HG03139 (cell line): Measurements from ENCODE around the gene C1orf74.
A peak's percentile ranks its signal among the peaks of the same experiment; 100 is the strongest.

Experiments
- ATAC-seq: cut with Tn5 transposase; IDR thresholded peaks from one replicate; pipeline ENCODE4 v1.9.1; 2021; ENCODE audit not compliant: unreplicated experiment

C1orf74 gene

DNA sequence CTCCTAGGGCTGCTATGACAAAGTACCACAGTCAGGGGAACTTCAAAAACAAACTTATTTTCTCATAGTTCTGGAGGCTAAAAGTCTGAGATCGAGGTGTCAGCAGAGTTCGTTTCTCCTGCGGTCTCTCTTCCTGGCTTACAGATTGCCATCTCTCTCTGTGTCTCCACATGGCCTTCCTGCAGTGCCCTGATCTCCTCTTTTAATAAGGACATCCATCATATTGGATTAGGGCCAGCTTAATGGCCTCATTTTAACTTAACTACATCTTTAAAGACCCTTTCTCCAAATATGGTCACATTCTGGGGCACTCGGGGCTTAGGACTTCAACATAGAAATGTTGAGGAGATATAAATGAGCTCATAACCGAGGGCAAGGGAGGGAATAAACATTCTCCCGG lies 12.2 kb downstream of the C1orf74 start:
- no peak for ATAC-seq

DNA sequence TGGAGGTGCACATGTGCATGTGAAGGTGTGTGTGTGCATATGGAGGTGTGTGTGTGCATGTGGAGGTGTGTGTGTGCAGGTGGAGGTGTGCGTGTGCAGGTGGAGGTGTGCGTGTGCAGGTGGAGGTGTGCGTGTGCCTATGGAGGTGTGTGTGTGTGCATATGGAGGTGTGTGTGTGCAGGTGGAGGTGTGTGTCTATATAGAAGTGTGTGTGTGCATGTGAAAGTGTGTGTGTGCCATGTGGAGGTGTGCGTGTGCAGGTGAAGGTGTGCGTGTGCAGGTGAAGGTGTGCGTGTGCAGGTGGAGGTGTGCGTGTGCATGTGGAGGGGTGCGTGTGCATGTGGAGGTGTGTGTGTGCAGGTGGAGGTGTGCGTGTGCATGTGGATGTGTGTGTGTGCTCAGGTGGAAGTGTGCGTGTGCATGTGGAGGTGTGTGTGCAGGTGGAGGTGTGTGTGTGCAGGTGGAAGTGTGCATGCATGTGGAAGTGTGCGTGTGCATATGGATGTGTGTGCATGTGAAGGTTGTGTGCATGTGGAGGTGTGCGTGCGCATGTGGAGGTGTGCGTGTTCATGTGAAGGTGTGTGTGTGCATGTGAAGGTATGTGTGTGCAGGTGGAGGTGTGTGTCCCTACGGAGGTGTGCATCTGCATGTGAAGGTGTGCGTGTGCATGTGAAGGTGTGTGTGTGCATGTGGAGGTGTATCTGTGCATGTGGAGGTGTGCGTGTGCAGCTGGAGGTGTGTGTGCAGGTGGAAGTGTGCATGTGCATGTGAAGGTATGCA lies 13.5 kb downstream of the C1orf74 start:
- ATAC-seq, result no peak

DNA sequence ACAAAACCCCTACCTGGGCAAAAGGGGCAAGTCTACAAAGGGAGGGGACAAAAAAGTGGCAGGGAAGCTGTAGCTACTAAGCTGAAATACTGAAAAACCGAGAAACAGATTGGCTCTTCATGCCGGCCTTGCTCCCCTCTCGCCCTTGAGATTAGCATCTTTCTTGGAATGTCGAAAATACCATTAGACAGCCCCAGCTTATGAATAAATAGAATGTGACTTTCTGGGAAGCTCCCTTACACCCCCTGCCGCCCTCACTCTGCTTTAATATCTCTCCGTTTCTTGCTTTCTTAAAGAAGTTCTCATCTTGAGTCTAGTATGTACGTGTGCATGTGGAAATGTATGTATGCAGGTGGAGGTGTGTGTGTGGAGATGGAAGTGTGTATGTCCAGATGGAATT lies 14.4 kb downstream of the C1orf74 start:
- ATAC-seq, result no peak

DNA sequence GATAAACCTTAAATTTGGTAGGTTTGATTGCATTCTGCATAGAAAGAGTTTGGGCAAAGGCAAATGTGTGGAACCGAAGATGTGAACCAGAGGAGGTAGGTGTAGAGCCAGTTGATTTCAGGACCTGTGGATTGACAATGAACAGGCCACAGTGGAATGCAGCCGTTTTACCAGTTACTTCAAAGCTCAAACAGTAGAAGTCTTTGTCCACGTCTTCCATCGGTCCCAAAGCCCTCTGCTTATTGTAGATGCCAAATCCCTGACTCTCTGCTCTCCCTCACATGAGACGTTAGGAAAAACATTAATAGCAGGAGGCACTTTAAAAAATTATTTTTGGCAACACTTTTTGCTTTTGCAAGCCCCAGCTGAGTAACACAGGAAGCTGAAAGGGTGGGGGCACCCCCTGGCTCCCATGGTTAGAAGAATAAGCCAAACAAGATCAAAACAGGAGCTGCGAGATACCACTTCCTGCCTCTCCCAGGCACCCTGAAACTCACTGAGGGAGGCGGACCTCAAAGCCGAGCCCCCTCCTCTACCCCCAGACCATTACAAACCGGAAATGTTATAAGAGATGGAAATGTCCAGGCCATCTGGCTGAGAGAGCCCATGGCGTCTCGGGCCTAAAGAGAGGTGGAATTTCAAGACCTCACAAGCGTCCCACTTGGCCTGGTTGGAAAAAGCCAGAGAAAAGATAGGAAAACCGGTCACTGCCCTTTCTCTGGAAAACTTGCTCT lies 15.0 kb downstream of the C1orf74 start:
- peak; percentile 75 for ATAC-seq

DNA sequence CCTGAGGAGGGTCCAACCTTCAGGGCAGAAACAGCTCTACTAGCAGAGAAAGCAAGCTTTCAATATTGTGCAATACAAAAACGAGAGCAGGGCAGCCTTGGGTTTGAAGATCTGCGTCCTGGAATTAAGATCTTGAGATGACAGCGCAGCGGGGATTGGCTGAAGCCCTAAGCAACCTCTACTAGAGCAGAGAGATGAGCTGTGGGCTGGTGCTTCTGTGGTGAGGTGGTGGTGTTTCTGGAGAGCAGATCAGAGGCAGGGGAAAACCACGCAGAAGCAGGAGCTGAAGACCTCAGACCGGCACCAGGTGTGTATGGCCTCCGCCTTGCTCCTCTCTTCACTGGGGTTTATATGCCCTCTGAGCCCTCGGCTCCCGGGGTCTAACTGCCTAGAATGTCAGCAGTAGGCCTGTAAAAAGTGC lies 16.0 kb downstream of the C1orf74 start:
- peak; percentile 78 for ATAC-seq

DNA sequence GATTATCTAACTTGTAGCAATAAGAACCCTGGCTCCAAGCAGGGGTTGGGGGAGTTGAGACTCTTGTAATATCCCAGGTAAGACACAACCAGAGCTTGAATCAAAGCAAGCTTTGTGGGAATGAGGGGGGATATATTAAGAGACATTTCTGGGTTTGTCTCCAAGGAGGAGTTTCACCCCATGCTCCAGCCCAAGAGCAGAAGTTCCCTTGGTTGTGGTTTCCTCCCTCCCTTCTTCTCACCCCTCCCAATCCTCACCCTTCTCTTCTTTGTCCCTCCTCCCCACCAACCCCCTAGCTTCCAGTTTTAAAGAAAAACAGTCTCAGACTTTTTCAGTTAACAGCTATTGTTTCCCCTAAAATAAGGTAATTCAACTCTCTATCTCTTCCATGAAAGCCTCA lies 16.7 kb downstream of the C1orf74 start:
- ATAC-seq, result no peak

DNA sequence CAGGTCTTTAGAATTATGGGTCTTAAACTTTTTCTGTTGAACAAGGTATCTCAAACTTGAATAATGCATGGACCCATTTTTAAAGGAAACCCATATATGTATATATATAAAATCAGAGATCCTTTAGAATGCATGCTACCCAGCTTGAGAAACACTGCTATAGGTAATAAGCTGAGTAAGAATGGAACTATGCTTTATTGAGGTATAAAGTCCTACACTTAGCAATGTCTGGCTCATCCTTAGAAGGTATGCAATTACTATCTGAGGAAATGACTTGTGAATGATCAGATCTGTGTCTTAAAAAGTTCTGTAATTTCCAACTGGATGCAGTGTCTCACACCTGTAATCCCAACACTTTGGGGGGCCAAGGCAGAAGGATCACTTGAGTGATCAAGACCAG lies 17.3 kb downstream of the C1orf74 start:
- ATAC-seq, result no peak

DNA sequence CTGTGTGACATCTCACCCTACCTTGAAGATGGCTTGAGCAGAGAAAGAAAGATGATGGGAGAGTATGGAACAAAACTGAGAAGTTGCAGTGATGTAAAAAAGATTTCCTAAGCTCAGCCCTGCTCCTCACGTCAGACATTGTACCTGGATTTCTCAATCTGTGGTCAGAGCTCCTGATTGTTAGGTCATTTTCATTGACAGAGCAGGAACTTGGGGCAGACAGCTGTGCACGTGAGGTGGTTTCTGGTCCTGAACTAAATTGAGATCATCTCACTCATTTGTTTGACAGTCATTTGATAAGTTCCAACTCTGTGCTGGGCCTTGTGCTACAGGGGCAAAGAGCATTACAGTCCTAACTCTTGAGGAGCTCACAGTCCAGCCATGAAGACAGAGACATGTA lies 18.3 kb downstream of the C1orf74 start:
- ATAC-seq, result no peak

DNA sequence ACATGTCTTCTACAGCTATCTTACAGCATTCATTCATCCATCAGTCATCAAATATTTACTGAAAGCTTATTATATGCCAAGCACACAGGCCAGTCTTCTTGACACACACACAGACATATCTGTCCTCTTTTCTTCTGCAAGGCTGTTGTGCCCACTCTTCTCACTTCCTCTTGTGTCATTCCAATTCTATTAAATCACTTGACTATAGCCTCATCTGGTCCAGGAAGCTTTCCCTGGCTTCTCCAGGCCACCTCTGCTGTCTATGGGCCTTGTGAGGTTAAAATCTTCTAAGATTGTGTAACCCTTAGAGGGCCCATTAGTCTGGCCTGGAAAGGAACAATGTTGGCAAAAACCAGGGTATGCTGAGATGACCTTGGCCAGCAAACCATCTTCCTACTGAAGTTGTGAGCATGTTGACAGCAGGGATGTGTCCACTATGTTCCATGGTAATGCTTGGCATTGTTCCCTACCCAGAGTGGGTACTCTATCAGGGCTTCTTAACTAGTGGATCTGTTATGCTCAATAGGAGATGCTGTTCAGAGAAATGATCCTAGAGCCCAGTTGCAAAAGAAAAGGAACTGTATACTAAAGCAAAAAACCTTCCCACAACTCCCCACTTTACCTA lies 23.2 kb downstream of the C1orf74 start:
- ATAC-seq, result no peak

DNA sequence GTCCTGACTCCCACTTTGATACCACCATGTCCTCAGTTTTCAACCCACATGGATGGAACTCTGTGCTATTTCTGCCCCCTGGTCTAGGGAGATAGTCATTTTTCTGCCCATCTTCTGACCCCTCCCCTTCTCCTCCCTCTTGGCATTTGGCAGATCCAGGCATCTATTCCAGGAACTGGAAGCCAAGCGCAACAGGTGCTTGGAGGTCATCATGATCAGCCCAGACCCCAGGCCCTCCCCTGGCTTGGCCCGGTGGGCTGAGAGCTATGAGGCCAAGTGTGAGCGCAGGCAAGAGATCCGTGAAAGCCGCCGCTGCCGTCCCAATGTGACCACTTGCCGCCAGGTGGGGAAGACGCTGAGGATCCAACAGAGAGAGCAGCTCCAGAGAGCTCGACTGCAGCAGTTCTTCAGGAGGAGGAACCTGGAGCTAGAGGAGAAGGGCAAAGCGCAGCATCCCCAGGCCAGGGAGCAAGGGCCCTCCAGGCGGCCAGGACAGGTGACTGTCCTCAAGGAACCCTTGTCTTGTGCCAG lies 24.5 kb downstream of the C1orf74 start:
- ATAC-seq, result no peak

DNA sequence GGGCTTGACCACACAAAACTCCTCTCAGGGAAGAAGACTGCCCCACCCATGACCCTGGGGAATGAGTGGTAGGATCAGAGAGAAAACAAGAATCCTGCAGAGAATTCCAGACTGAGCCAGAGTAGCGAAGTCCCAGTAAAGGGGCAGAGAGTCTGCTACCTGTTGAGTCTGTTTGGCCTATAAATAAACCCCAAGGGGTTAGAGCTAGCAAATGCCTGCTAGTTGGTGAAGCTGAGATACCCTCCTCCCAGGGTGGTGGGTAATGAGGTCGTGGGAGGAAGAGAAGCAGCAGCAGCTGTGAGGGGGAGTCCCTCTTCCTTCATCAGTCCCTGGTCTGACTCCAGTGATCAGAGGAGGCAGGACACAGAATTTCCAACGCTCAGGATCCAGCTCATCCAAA lies 26.0 kb downstream of the C1orf74 start:
- no peak for ATAC-seq

DNA sequence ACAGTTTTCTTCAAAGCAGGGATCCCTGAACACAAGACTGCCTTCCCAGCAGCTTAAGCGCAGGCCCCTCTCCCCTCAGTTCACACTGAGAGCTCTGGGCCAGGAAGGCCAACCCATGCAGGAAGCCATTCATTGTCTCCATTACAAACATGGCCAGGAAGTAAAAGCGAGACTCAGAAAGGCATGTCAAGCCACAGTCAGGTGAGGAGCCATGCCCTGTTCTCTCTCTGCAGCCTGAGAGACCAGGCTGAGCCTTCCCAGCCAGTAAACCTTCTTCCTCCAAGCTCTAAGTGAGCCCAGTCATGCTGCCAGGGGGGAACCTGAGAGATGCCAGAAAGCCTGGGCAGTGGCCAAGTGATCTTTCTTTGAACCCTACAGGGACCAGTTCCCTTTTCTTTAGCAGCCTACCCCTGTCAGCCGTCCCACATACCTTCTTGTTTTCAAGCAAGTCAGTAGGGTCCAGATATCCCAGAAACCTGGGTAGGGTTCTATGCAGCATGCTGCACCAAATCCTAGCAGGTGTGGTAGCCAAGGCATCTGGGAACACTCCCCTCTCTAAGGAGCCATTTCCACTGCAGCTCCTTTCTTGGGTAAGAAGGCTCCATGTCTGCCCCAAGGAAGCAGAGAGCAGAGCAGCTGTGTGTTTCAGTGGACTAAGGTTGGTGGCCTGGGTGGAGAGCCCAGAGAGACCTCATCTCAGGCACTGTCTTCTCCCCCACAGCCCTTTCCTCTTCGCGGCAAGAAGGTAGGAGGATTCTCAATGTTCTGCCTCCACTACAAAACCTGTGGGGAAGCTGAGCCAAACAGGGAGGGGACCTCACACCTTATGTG lies 27.5 kb downstream of the C1orf74 start:
- no peak for ATAC-seq

DNA sequence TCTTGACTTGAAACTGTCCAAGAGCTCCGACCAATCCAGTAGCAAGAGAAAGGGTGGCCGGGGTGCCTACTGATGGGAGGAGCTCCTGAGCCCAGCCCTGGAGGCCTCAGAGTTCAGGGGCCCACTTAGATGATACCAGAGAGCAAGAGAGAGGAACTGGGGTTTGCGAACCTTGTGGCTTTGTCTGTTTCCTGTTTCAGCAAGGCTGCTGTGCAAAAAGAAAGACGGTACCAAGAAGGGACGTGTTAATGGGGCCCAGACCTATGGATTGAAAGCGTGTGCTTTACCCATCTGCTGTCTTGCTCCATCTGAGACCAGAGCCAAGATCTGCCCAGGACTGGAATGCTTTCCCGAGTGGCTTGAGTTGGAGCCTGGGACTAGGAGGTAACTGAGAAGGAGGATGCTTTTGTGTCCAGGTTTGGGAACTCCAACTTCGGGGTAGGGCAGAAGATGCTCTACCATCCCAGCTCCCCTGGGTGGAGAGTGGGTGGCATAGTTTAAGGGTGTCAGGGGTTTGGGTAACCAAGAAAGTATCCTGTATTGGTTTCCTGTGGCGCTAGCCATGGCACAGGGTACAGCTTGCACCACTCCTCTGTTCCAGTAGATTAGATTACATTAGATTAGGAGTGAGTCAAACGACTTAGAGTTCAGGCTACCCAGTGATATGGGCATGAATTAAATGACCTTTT lies 28.3 kb downstream of the C1orf74 start, which contains the start of gene TRAF3IP3:
TRAF3IP3 (plus strand) TSS at position 128 of the 689 bp plus-strand sequence. CDS start 3,987 bp downstream, outside the sequence.
- peak; percentile 81 for ATAC-seq

DNA sequence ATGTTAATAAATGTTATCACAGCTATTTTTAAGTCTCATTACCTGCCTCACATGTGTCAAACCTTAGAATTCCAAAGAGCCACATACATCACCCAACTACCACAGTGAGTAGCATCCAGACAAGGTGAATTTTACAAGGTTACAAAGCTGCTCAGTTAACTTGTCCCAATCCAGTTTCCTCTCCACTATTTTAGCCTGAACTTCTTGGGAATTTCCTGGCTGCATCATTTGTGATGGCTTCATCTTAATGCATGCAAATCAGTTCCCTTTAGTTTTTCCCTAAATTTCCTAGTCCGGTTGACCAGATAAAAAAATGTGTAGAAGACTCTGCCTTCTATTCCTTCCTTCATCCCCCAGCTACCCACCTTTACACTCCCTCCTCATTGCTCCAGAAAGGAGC lies 29.1 kb downstream of the C1orf74 start:
- no peak for ATAC-seq

DNA sequence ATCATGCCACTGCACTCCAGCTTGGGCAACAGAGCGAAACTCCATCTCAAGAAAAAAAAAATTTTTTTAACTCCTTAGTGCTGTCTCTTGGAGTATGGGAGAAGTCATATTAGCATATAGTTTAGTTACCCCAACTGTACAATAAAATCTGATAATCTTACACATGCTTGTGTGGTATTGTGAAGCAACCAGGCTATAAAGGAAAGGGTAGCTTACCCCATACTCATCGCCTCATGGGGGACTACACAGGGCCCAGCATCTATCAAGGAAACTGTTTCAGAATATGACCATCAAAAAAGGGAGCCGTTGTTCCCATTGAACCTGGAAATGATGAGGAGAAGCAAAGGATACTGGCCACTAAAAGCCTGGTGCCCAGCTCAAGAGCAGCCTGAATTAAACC lies 31.5 kb downstream of the C1orf74 start:
- no peak for ATAC-seq

DNA sequence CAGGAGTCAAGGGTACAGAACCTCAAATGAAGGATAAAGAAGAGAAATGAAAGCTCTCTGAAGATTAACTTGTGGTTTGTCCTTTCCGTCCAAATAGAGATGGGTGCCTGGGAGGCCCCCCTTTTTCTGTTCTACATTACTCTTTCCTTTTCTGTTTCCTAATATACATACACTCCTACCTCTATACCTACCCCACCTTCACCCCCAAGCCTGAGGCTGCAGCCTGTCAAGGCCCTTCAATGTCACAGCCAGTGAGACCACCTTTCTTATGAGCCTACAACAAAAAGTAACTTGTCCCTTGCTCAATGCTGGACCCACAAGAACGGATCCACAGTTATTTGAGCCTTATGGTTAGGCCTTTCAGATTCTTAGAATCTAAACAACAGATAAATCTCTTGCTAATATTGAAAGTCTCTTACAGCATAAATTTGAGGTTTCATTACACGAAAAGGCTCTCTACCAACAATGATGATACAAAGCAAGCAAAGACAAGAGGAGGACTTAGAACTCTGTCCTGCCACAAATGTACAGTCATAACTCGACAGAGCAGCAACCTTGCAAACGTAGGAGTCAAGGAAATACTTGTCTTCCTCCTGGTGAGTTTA lies 32.6 kb downstream of the C1orf74 start:
- peak; percentile 35 for ATAC-seq

DNA sequence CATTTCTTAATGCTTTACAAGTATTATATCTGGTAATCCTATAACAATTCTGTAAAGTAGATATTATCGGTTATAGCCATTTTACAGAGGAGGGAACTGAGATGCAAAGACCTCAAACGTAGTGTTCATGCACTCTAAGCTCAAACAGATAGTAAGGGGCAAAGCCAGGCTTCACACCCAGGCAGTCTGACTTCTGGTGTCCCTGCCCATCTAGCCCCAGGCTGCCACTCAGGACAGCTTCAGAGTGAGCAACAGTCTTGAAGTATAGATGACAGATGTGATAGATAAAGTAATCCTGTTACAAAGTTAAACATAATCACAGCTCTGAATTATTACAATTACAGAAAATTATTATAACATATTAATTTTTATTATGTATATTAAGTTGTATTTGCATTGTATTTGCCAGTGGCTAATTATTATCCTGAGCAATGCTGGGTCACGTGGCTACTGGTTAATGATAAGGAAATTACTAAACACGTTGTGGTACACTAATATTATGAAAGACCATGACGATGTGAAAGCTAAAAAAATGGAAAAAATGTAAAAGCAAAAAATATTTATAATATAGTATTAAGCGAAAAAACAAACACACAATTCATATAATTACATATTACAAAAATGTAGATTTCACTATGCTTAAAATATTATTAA lies 34.6 kb downstream of the C1orf74 start:
- ATAC-seq, result no peak

DNA sequence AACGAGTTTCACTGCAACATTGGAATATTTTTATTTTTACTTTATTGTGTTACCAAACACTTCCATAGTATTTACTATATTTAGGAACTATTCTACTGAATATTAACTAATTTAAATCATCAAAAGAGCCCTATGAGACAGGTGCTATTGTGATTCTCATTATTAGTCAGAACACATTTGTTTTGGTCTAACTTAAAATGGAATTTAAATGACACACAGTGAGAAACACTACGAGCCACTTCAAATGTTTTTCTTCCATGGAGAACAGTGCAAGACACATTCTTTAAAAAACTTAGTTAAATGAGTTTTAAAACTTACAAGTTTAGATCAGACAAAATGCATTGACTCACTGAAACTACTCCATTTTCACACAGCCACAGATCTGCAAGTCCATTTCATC lies 35.2 kb downstream of the C1orf74 start:
- ATAC-seq, result no peak

DNA sequence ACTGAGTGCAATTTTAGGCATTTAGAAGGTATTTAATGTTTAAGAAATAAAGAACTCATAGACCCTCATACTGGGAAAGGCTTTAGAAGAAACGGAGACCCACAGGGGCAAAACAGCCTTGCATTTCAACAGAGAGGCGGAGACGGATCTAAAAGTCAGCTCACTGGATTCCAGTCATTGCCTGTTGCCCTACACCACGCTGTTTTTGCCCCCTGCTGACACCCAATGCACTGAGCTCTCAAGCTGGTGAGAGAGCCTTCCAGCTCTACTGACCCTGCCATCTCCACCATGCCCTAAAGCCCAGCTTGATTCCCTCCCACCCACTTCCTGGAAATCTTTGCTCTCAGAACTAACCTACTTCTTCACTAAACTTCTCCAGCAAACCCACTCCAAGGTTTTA lies 35.7 kb downstream of the C1orf74 start:
- no peak for ATAC-seq
